NCI-H2029 treated with DMSO at 0.1 percent for 48 hours (cell line): Measurements from ENCODE around the gene SRGAP1.
"Not testable (repeated sequence)": the region's sequence is repeated elsewhere in the genome, so short reads cannot be mapped to it uniquely, and the experiment has no call there.

Source experiments
- DNase-seq: peaks from one replicate; lab custom pipeline; 2025; lab: John Stamatoyannopoulos, UW

Gene SRGAP1

GRCh38 chr12:64053117-64053516 lies 208.6 kb downstream of the SRGAP1 start:
- no peak for DNase-seq

DNA sequence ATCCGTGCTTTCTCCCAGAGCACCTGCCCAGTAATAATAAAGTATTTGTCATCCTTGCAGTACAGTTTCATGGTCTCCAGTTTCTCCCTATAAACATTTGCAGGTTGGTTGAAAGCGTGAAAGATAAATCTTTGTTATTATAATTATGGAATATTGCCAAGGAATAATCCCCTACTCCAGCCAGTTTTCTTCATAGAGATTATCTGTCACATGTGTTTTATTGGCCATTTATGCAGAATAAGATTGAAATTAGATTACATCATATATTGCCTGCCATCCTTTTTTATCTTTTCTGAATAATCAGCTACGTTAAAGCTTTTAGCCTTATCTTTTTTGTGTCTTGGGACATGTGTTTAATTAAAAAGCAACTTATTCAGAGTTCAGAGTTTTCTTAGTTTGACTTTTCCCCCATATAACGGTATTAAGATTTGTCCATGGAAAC lies 209.6 kb downstream of the SRGAP1 start:
- DNase-seq, result no peak

DNA sequence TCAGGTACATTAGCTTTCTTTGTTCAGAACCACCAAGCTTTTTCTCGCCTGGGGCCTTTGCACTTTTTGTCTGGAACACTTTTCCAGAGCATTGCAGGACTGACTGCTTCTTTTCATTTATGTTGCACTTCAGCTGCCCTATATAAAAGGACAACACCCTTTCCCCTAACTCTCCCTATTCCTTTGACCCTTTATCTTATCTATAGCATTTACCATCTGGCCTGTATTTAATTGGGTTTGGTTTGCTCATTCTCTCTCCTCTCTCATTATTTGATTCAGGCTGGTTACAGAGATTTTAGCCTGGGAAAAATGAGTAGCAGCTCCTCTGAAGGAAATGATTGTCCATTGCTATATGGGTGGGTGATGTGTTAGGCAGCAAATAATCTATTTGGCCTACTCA lies 212.2 kb downstream of the SRGAP1 start:
- DNase-seq, result no peak

- no peak for DNase-seq
Observed at GRCh38 chr12:64057706-64058105, 213.2 kb downstream of the SRGAP1 start.

DNA sequence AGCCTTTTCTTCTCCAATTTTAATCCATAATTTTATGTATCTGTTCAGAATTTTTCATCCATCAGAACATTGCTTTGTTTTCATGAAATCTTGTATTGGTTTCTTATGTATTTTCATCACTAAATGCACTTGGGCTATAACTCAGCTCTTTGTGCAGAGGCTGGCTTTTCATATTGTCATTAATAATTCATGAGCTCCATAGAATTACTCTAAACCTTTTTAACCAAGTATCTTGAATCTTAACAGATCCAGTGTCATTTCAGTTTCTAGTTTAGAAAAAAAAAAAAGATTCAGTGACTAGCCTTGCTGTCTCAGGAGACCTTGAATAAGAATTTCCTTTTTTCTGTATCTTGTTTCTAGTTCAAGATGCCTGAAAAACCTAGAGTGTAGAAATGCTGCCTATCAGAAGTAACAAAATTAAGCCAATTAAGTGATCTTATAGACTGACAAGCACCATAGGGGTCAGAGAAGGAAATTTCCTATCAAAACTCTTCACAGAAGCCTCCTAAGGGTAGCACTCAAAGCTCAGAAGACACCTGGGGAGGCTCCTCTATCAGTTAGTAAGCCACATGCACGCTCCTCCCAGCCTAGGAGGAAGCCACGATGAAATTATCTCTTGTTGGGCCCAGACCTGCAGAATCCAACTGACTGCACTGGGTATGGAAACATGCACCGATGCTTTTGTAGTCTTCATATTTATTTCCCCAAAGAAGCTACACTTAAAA lies 214.2 kb downstream of the SRGAP1 start:
- no peak for DNase-seq

DNA sequence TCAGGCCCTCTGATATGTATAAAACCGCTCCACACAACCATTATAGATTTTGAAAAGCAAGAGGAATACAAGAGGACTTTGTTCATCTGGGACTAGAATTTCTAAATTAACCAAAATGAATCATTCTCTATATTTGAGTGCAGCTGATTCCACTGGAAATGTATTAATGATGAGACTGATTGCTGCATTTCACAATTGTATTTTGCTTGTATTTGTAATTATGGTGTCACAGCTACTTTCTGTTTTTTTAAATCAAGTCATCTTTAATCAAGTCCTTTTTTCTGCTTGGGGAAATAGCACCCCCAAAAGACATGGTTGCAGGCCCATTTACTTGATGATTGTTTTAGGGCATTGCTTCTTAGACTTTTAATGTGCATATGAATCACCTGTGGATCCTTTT lies 215.2 kb downstream of the SRGAP1 start:
- DNase-seq, result no peak

GRCh38 chr12:64061868-64062375 lies 217.4 kb downstream of the SRGAP1 start:
- DNase-seq, result no peak

GRCh38 chr12:64063121-64063520 lies 218.6 kb downstream of the SRGAP1 start:
- no peak for DNase-seq

GRCh38 chr12:64064240-64064639 lies 219.7 kb downstream of the SRGAP1 start:
- no peak for DNase-seq

DNA sequence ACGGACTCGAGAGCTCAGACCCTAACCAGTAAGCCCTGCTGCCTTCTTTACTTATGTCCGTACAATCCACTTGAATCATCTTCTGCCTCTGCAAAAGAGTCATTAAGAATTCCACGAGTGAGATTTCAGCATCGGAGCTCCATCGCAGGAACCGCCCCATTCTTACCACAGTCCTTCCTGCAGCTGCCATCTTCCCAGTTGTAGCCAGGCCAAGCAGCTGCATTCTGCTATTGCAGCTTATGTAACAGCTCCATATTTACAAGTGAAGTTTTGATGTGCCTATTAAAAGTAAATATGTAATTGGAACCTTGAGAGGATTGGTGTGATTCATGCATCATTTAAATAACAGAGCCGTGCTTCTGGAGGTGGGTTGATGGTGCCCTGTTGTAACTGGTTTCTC lies 220.2 kb downstream of the SRGAP1 start:
- no peak for DNase-seq

GRCh38 chr12:64065881-64066451 lies 221.5 kb downstream of the SRGAP1 start:
- DNase-seq, result no peak

GRCh38 chr12:64066776-64067175 lies 222.3 kb downstream of the SRGAP1 start:
- no peak for DNase-seq

DNA sequence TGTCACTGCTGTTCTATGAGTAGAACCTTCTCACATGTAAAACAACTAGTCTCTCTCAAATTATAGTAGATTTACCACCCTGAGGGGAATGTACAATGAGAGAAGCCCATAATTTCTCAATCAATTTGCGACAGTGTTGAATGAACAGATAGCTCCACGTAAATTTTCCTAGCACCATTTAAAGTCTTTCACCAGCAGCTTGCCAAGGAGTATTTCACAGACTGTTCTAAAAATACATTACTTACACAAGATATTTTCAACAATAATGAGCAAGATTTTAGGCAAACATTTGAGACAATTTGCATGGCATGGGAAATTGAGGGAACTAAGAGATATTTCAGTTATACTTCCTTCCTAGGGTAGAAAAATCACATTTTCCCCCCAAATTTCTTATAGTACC lies 226.0 kb downstream of the SRGAP1 start:
- no peak for DNase-seq

- DNase-seq, result no peak
Observed at GRCh38 chr12:64072916-64073575, 228.5 kb downstream of the SRGAP1 start.

GRCh38 chr12:64076565-64076964 lies 232.1 kb downstream of the SRGAP1 start:
- not testable (repeated sequence) for DNase-seq

DNA sequence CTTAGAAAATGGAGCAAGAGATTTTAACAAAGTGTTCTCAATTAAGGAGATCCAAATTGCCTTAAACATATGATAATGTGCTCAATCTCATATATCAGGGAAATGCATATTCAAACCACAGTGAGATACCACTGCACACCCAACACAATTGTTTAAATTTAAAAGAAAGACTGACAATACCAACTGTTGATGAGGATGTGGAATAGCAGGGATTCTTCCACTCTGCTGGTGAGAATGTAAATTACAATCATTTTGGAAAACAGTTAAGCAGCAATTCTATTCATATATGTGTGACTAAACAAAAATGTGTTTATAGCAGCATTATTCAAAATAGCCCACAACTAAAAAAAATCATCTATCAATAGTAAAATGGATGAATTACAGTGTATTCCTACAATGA lies 233.4 kb downstream of the SRGAP1 start:
- DNase-seq, result no peak

GRCh38 chr12:64080319-64081007 lies 236.0 kb downstream of the SRGAP1 start:
- peak; percentile 66 for DNase-seq

GRCh38 chr12:64081008-64081404 lies 236.5 kb downstream of the SRGAP1 start:
- no peak for DNase-seq

DNA sequence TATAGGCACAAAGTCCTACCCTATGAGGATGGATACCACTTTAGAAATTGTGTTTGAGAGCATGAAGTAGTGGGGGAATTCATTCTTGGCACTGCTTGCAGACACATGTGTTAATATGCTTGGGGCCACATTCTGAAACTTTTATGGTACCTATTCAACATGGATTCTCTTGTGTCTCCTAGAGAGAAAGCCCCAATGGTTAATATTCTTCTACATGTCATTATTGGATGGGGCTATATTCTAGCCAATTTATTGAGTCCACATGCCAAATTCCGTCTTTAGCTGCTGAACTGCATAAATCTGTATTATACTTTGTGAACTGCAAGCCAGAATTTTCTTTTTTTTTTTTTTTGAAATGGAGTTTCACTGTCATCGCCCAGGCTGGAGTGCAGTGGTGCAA lies 237.6 kb downstream of the SRGAP1 start:
- no peak for DNase-seq

DNA sequence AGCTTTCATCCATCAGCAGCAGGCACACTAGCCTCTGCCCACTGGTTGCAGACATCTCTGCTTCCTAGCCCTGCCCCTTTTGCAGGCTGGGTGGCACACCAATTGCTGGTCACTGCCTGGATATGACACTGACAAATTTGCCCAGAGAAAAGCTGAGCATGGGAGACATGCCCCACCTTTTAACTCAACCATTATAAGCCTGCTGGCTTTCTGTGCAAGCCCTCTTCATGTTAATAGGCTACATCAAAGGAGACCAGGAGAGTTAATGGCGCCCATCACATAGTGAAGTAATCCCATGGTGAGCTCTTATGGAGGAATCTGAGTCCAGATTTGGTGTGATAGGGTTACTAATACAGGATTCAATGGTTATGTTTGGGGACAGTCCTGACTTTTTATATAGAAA lies 238.4 kb downstream of the SRGAP1 start:
- DNase-seq, result no peak

GRCh38 chr12:64083285-64084210 lies 239.0 kb downstream of the SRGAP1 start:
- DNase-seq, result peak; percentile 53
